ENCODE measurements around the gene WWTR1. TPM values are rescaled to one million over a fixed set of nuclear protein-coding genes. Genes with fewer than 3 reads are reported as not detected.

WWTR1 gene
- total and polyA plus RNA-seq, 2 of the 8 experiments (the other 6 are each of a cell fraction or from before 2014, with no cell fraction given) = 15.7 to 18.6 TPM

DNA sequence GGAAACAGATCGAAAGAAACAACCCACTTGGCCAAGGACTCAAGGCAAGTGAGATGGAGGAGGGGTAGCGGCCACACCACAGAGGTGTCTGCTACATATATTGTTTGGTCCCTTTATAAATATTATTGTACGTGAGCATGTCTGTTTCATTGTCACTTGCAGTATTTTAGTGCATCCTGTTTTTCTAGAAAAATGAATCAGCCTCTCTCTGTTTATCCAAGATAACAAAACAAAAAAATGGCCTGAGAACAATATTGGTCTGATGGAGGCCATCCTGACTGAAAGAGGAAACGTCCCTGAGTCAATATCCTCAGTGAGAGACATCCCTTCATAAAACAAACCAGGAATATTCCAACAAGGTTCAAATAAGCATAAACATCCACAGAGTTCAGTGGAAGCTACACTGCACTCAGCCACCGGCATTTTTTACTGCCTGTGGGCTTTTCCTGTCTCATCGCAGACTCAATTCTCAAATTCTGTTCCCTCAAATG, 42.0 kb downstream of the WWTR1 start:
- Histone ChIP-seq H4K5ac (ENCODE audit: insufficient read length, low read depth, low read length) (no peak overlapping the region), H2BK120ac (replicated peaks; ENCODE audit: low read depth, low read length) (no peak overlapping the region), H3K4me1 (replicated peaks in 1 of 4; ENCODE audit: control insufficient read depth in 3 of 4, insufficient read depth in 4 of 4, low read length in 3 of 4) (peaks cover 0 to 8% (median 2%) of the 10 kb centered on the region in 4 experiments; a peak in 4 of 7 replicates), H2BK5ac (ENCODE audit: low read depth, low read length) (no peak overlapping the region), H2BK15ac (ENCODE audit: low read length) (no peak overlapping the region), H3K9ac (replicated peaks in 1 of 4; ENCODE audit: extremely low read depth in 1 of 4, low read depth in 3 of 4, low read length in 3 of 4) (no peak overlapping the region), H3K79me1 (ENCODE audit: low read depth, low read length) (peaks cover 4% of the 10 kb centered on the region; the same call in 1 of the 2 replicates), H3K56ac (replicated peaks; ENCODE audit: insufficient read length, low read depth, low read length) (no peak overlapping the region), H3K14ac (ENCODE audit: insufficient read length) (no peak overlapping the region), H3K79me2 (ENCODE audit: control insufficient read depth in 1 of 2, insufficient read depth in 2 of 2, low read length in 2 of 2) (peaks cover 0 to 40% of the 10 kb centered on the region in 2 experiments; a peak in 2 of 4 replicates), H4K91ac (replicated peaks; ENCODE audit: insufficient read length, low read length) (no peak overlapping the region), H3K4me2 (ENCODE audit: insufficient read depth in 1 of 2, low read depth in 2 of 2, low read length in 2 of 2) (no peak overlapping the region), H3K4me3 (ENCODE audit: extremely low read depth in 1 of 4, insufficient read depth in 2 of 4, low read depth in 3 of 4, low read length in 4 of 4) (no peak overlapping the region), H3K27me3 (replicated peaks in 1 of 4; ENCODE audit: control insufficient read depth in 3 of 4, extremely low read depth in 1 of 4, insufficient read depth in 3 of 4, low read length in 3 of 4) (no peaks in the 10 kb centered on the region), H3K27ac (ENCODE audit: low read depth, low read length) (no peak overlapping the region), H3K23ac (ENCODE audit: insufficient read length) (no peak overlapping the region), H2AK5ac (ENCODE audit: low read depth, low read length) (no peak overlapping the region), H3K18ac (ENCODE audit: extremely low read depth, low read length) (no peak overlapping the region), H4K8ac (ENCODE audit: extremely low read depth, insufficient read depth, low read length) (no peak overlapping the region), H3K36me3 (ENCODE audit: control insufficient read depth in 2 of 4, insufficient read depth in 4 of 4, low read length in 3 of 4) (no peaks in the 10 kb centered on the region), H3K23me2 (ENCODE audit: low read depth, low read length) (no peaks in the 10 kb centered on the region), H2BK12ac (ENCODE audit: low read depth, low read length) (no peak overlapping the region), H3K4ac (replicated peaks; ENCODE audit: insufficient read length, low read depth, low read length) (no peak overlapping the region), H2AFZ (ENCODE audit: low read length) (no peak overlapping the region), H2BK20ac (ENCODE audit: low read length) (no peak overlapping the region), H4K20me1 (replicated peaks in 1 of 2; ENCODE audit: control insufficient read depth in 1 of 2, insufficient read depth in 2 of 2, low read length in 2 of 2) (no peaks in the 10 kb centered on the region), H3K9me3 (ENCODE audit: insufficient read depth in 2 of 2, low read depth in 1 of 2, low read length in 1 of 2) (no peaks in the 10 kb centered on the region)
- WGBS, 2 experiments (ENCODE audit: extremely low coverage in 1 of 2, insufficient coverage in 1 of 2, insufficient read length in 1 of 2, insufficient replicate concordance in 2 of 2, low coverage in 1 of 2, low lambda C conversion rate in 2 of 2, missing lambda C conversion rate in 1 of 2) = 89% methylated on average over 6 of the region's 6 CpGs; no CpG with 5 or more reads in 1 of the 2 experiments
- POLR2A ChIA-PET (ENCODE audit: partially characterized antibody) = no interaction called here
- FAIRE-seq (no peak), DNase-seq (ENCODE audit: low read depth in 1 of 2, low spot score in 2 of 2) (no peak)
- CTCF ChIA-PET (ENCODE audit: partially characterized antibody) = interaction anchor here (1.1 kb wide), 1 partner anchor 28 kb away, joined by 3 read pairs; no protein-coding TSS in a partner anchor
- TF ChIP-seq BCL11A (IDR thresholded peaks at IDR 0.05; ENCODE audit: low read depth in 2 of 2, low read length in 2 of 2) = no peak
- TF ChIP-seq CTBP2 (IDR thresholded peaks at IDR 0.05; ENCODE audit: borderline replicate concordance, insufficient read depth, insufficient read length, low read length) = no peak
- TF ChIP-seq, protein P1, sequence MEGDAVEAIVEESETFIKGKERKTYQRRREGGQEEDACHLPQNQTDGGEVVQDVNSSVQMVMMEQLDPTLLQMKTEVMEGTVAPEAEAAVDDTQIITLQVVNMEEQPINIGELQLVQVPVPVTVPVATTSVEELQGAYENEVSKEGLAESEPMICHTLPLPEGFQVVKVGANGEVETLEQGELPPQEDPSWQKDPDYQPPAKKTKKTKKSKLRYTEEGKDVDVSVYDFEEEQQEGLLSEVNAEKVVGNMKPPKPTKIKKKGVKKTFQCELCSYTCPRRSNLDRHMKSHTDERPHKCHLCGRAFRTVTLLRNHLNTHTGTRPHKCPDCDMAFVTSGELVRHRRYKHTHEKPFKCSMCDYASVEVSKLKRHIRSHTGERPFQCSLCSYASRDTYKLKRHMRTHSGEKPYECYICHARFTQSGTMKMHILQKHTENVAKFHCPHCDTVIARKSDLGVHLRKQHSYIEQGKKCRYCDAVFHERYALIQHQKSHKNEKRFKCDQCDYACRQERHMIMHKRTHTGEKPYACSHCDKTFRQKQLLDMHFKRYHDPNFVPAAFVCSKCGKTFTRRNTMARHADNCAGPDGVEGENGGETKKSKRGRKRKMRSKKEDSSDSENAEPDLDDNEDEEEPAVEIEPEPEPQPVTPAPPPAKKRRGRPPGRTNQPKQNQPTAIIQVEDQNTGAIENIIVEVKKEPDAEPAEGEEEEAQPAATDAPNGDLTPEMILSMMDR (IDR thresholded peaks at IDR 0.05; ENCODE audit: control extremely low read depth in 1 of 3, insufficient read depth in 1 of 3, low read depth in 1 of 3, low read length in 3 of 3) = no peak
